ENCODE measurements around the gene IL2RA.
A peak's percentile ranks its signal among the peaks of the same experiment; 100 is the strongest.
"Not testable (repeated sequence)": the region's sequence is repeated elsewhere in the genome, so short reads cannot be mapped to it uniquely, and the experiment has no call there.

The IL2RA gene

DNA sequence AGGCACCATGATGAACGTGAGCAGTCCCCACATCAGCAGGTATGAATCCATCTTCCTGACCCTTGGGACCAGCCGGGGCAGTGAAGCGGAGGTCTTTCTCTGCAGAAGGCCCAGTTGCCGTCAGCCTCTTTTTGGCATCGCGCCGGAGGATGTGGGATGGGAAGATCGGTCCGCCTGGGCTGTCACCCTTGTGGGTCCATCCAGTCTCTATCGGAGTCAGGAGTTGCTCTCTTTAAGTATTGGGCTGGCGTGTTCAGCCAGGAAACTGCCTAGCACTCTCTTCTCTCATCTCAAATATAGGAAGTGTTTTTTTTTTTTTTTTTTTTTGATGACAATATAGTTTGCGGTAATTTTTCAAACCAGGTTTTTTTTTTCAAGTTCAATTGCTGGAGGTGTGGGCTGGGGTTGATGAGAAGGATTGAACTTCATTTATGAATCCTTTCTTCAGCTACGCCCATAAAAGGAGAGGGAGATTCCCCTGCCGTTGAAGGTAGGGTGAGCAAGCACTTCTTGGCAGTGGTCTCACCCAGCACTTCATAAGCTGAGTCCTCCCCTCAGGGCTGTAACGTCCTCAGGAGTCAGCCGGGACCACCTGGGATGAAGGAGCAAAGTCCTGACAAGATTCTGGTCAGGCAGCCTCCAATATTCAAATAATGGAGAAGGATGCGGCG lies at the start of gene IL2RA:
TSS of gene IL2RA (minus strand) at position 267 of the 671 bp plus-strand sequence. CDS start at position 51, 216 bp downstream.
- peak; percentile 36 to 82 (median 62) for DNase-seq

DNA sequence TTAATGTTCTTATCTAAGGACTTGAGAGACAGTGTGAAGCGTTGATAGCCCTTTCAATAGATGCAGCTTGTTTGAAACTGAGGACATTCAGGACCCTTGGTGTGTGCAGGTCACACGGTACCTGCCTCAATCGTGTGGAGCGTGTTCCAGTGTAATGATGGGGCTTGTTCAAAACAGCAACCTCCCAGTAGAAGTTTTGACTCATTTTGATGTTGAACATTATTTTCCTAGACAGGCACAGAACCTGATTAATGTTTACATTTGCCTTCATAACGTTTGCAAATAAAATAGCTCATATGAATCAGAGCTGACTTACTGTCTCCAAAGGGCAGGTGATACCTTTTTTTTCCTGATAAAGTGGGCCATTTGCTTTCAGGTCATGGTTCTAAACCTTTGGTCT lies 48.0 kb upstream of the IL2RA start:
- DNase-seq: no peak

DNA sequence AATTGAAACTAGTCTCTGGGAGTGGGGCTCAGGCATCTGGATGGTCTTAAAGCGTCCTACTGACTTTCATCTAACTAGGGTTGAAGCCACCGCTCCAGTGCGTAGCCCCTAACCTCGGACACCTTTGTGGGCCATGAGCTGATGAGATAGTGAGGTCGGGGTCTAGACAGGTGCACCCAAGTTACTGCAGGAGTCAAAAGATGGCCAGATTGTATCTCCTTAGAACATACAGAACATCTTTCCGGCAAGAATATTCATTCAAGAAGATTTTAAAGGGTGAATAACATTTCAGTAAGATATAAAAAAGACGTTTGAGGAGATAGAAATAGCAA lies 47.2 kb upstream of the IL2RA start:
- no peak for DNase-seq

- DNase-seq: peak in 5 of 6 experiments; percentile 3 to 68 (median 28)
Observed at GRCh38 chr10:6108631-6109443, 46.7 kb upstream of the IL2RA start.

- DNase-seq: no peak
Observed at GRCh38 chr10:6108072-6108471, 45.9 kb upstream of the IL2RA start.

- not testable (repeated sequence) for DNase-seq
Observed at GRCh38 chr10:6107616-6108015, 45.4 kb upstream of the IL2RA start.

- no peak for DNase-seq
Observed at GRCh38 chr10:6103591-6103990, 41.4 kb upstream of the IL2RA start.

DNA sequence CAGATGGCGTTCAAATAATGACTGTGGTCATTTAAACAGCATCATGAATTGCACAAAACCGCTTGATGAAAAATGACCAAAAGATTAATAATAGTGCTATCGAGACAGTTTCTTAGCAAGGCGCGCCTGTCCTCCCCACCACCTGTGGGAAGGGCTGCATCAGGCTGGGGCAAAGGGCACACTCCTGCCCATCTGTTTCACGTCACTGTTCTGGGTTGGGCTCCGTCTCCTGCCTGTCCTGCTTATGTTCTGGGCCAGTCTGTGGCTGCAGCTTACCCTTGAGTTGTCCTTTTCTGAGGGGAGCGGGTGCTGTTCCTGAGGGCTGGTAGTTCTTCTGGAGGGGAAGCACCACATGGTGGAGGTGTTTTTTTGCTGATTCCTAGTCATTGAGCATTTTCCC lies 40.0 kb upstream of the IL2RA start:
- no peak for DNase-seq

- DNase-seq: no peak
Observed at GRCh38 chr10:6101181-6101580, 39.0 kb upstream of the IL2RA start.

- DNase-seq: no peak
Observed at GRCh38 chr10:6100370-6100769, 38.2 kb upstream of the IL2RA start.

DNA sequence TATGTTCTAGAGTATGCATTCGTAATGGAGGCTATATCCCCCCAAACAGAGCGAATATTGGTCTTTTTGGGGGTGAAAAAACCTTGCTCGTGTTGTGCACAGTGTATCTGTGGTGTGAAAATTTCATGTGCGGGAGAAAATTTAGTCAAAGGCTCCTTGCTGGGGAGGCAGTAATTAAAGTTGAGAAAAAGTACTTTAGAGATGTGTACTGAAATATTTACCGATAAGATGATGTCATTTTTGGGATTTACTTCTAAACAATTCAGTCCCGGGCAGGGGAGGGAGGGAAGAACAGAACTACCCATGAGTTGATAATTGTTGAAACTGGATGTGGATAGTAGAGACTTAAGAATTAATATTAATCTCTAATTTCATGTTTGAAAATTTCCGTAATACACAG lies 36.0 kb upstream of the IL2RA start:
- no peak for DNase-seq

DNA sequence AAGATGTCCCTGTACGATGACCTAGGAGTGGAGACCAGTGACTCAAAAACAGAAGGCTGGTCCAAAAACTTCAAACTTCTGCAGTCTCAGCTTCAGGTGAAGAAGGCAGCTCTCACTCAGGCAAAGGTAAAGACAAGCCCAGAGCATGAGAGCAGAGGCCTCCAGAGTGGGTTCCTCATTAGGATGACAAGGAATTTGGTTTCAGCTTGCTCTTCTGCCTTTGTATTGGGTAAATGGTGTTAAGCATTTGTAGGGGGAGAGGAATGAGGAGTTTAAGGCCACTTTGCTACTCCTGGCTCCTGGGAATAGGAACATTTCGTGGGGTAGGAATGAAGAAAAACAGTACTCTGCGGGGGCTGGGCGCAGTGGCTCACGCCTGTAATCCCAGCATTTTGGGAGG lies 34.9 kb upstream of the IL2RA start:
- no peak for DNase-seq

- DNase-seq: no peak
Observed at GRCh38 chr10:6095810-6096570, 33.8 kb upstream of the IL2RA start.

DNA sequence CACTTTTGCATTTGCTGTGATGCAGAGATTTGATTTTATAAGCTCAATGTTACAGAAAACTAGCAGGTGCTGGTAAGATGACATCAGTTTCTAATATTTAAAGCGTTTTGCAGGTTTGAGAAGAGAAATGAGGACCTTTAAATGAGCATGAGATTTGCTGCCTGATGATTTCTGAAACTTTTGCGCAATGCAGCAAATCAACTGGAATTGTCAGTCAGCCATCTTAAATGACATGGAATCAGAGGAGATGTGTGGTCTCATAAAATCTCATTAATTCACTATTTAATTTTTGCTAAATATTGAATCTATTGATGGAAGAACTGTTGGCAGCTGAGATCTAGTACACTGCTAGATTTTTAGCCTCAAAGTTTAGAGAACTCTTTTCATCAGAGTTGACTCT lies 30.6 kb upstream of the IL2RA start:
- no peak for DNase-seq

DNA sequence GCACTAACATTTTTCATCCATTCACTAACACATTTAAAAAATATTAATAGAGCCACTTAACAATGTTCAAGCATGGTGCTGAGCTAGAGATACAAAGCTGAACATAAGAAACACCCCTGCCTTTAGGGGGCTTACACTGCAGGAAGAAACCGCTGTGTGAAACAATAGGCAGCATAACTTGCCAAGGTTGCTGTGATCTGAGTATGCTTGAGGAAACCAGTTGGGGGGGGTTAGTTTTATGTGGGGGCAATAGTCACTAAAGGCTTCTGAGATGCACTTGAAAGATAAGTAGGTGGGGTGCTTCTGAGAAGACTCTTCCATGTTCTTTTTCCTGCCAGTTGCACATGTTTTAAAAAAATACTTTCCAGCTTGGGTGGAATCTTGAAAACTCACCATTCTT lies 29.5 kb upstream of the IL2RA start:
- peak in 2 of 6 experiments; percentile 7 to 19 for DNase-seq

- peak in 3 of 6 experiments; percentile 23 to 60 (median 37) for DNase-seq
Observed at GRCh38 chr10:6089334-6090219, 27.4 kb upstream of the IL2RA start.

- peak; percentile 94 to 99 (median 96) for DNase-seq
Observed at GRCh38 chr10:6088721-6089333, 26.7 kb upstream of the IL2RA start, which contains the start of gene RBM17. RBM17 (plus strand) TSS chr10:6089034; CDS start chr10:6097066, 8,032 bp downstream.

DNA sequence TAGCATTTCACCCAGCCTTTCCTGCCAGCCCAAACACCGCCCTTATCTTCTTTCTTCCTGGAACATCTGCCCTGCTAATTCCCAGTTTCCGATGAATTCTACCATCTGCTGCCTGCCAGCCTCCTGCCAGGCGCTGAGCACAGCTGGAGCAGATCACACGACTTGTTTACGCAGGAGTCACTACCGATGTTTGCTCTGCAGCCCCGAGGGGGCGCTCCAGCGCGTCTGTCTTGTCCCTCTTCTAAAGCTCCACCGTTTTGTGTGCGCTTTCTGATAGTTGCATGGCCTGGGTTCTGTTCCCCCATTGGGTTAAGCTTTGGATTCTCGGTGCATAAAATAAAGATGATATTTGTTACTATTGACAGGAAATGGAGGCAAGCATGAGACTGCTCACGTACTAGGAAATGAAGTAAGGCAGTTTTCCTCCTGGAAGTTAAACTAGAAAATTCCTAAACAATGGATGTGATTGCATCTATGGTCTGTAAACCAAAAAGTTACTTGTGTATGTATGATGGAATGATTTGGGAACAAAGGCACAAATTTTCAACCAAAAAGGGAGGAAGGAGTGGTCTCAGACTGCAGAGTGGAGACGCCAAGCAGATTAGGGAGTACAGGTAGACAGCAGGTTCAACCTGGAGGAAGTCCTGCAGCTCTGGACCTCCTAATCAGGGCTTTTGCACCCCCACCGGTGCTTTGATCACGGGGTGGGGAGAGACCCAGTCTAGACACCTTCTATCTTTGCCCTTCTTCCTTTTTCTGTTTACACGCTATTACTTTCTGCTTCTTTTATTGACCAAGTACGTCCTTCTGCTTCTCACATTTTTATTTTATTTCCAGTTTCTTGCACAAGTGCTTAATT lies 24.4 kb upstream of the IL2RA start:
- DNase-seq: peak; percentile 58 to 84 (median 74)

GRCh38 chr10:6083523-6084475 lies 21.6 kb upstream of the IL2RA start:
- peak in 5 of 6 experiments; percentile 17 to 59 (median 46) for DNase-seq

Data from stimulated activated naive CD4-positive, alpha-beta T cell (primary cell).